Panc1 (cell line): ENCODE data around the gene MAP3K21. TPM values are rescaled to one million over a fixed set of nuclear protein-coding genes. Genes with fewer than 3 reads are reported as not detected.

Experiments used
- ATAC-seq: fragments of 200-7000 bp; cut with Tn5 transposase; 2 replicates; pipeline ENCODE4 v1.9.1; 2020; ENCODE audit warnings: mild to moderate bottlenecking, moderate library complexity
- BruUV-seq: library from RNA; stranded (reverse); fragments of 400-500 nt; replicated peaks from 2 replicates; lab custom pipeline; 2021; lab: Mats Ljungman, UMichigan
- CTCF ChIA-PET: fragments of 300-600 bp; sonication (Branson Sonifier 250); formaldehyde crosslinking; loops from one replicate; lab custom pipeline; 2022; ENCODE audit warnings: antibody characterized with exemption; lab: Charles Lee
- POLR2A ChIA-PET: fragments of 300-600 bp; sonication (Branson Sonifier 250); formaldehyde crosslinking; loops from one replicate; lab custom pipeline; 2022; ENCODE audit warnings: antibody characterized with exemption; lab: Charles Lee
- DNase-seq: peaks from one replicate; pipeline ENCODE4 v3.0.0-alpha.2; 2010; ENCODE audit warnings: low read depth, low spot score
- H3K27ac ChIP-seq: 2 replicates; pipeline ENCODE4 v1.5.1; 2011; ENCODE audit warnings: mild to moderate bottlenecking, low read length, inconsistent platforms
- H3K27me3 ChIP-seq: fragments of 200-500 bp; sonication (Bioruptor generic); 2 replicates; pipeline ENCODE4 v1.6.0; 2014; ENCODE audit warnings: low read length, inconsistent platforms; ENCODE audit not compliant: control insufficient read depth, insufficient read depth
- H3K36me3 ChIP-seq: fragments of 200-500 bp; sonication (Bioruptor generic); 2 replicates; pipeline ENCODE4 v1.5.1; 2014; ENCODE audit warnings: inconsistent platforms, mild to moderate bottlenecking, low read length, moderate library complexity; ENCODE audit not compliant: control insufficient read depth, insufficient read depth
- H3K4me1 ChIP-seq: 2 replicates; pipeline ENCODE4 v1.5.1; 2011; ENCODE audit warnings: inconsistent platforms, mild to moderate bottlenecking, low read length, moderate library complexity; ENCODE audit not compliant: control insufficient read depth, insufficient read depth
- H3K4me3 ChIP-seq, 2 experiments: 2 replicates each; pipeline ENCODE4 v1.5.1; 2011 to 2012; ENCODE audit warnings: low read depth in 2 of 2, low read length in 2 of 2, mild to moderate bottlenecking in 2 of 2, inconsistent platforms in 1 of 2, moderate library complexity in 1 of 2
- H3K9me3 ChIP-seq: fragments of 200-500 bp; sonication (Bioruptor generic); 2 replicates; pipeline ENCODE4 v1.5.1; 2014; ENCODE audit warnings: low read depth, mild to moderate bottlenecking, inconsistent platforms, low read length, moderate library complexity; ENCODE audit not compliant: control insufficient read depth, insufficient read depth
- CTCF ChIP-seq: fragments of 450-650 bp; IDR thresholded peaks from 2 replicates; pipeline ENCODE4 v1.5.1; 2017; ENCODE audit warnings: mild to moderate bottlenecking
- POLR2AphosphoS5 ChIP-seq: IDR thresholded peaks from 2 replicates; pipeline ENCODE4 v1.6.1; 2012; ENCODE audit warnings: mild to moderate bottlenecking, low read depth, low read length, moderate library complexity
- REST ChIP-seq, 2 experiments: IDR thresholded peaks; 2 replicates each; pipeline ENCODE4 v1.6.1; 2011 to 2012; ENCODE audit warnings: low read depth in 2 of 2, control low read depth in 1 of 2, low read length in 1 of 2, mild to moderate bottlenecking in 1 of 2, moderate library complexity in 1 of 2; ENCODE audit not compliant: insufficient read depth in 1 of 2
- SIN3A ChIP-seq: IDR thresholded peaks from 2 replicates; pipeline ENCODE4 v1.6.1; 2012; ENCODE audit warnings: low read depth, mild to moderate bottlenecking, low read length, moderate library complexity, borderline replicate concordance; ENCODE audit not compliant: insufficient read depth
- TCF7L2 ChIP-seq: IDR thresholded peaks from 2 replicates; pipeline ENCODE4 v1.6.1; 2011; ENCODE audit warnings: mild to moderate bottlenecking, low read depth, low read length, inconsistent platforms
- in situ Hi-C: cut with HindIII; loops from 2 replicates; pipeline ENCODE4 v1.10.0; 2016; ENCODE audit warnings: low sequenced_read_pairs, low pct_unique_long_range_greater_than_20kb
- intact Hi-C: fragments of 100-400 bp; cut with micrococcal nuclease; formaldehyde crosslinking; loops from one replicate; pipeline ENCODE4 v1.10.0; 2022; ENCODE audit not compliant: unreplicated experiment
- total RNA-seq: library from RNA; stranded (reverse); gene quantifications from one replicate; pipeline ENCODE4 v1.2.1, GENCODE V29; 2021; ENCODE audit not compliant: unreplicated experiment

MAP3K21 gene
- total RNA-seq, 1 experiment from 2014 or later, result 3.1 TPM

- in situ Hi-C loops, result no loop called here
- POLR2A ChIA-PET, result no interaction called here
- ATAC-seq (no peak), DNase-seq (no peak)
- CTCF ChIA-PET, result interaction anchor here (0.6 kb wide), 1 partner anchor 1629 kb away, joined by 6 read pairs; no protein-coding TSS in a partner anchor
- H3K36me3 ChIP-seq, result no peaks in the 10 kb centered on the region
- H3K4me3 ChIP-seq, result no peak overlapping the region
- H3K4me1 ChIP-seq, result no peaks in the 10 kb centered on the region
- no peaks in the 10 kb centered on the region for H3K9me3 ChIP-seq
- H3K27ac ChIP-seq, result no peak overlapping the region
- TF ChIP-seq CTCF, result peak; percentile 81; the same call in 1 of the 2 replicates
- TF ChIP-seq SIN3A, result no peak
- no peak for TF ChIP-seq REST (IDR thresholded peaks at IDR 0.05; ENCODE audit: insufficient read depth in 1 of 2, low read depth in 2 of 2, low read length in 1 of 2)
- H3K27me3 ChIP-seq, result peaks cover 3% of the 10 kb centered on the region
- no TSS peak for BruUV-seq
- intact Hi-C loops, result no loop called here
Measured at GRCh38 chr1:233304489-233305102, 22.9 kb upstream of the MAP3K21 start.

- TF ChIP-seq POLR2AphosphoS5, result no peak
- TF ChIP-seq REST (IDR thresholded peaks at IDR 0.05; ENCODE audit: insufficient read depth in 1 of 2, low read depth in 2 of 2, low read length in 1 of 2), result no peak
- TF ChIP-seq CTCF, result no peak
- TF ChIP-seq SIN3A, result no peak
- no peak for TF ChIP-seq TCF7L2
- Histone ChIP-seq H3K4me3 (no peak overlapping the region), H3K27ac (no peak overlapping the region), H3K9me3 (no peaks in the 10 kb centered on the region), H3K27me3 (peaks cover 11% of the 10 kb centered on the region), H3K36me3 (no peaks in the 10 kb centered on the region), H3K4me1 (no peaks in the 10 kb centered on the region)
- DNase-seq, result no peak
- ChIA-PET POLR2A (interaction anchor here (0.7 kb wide), 1 partner anchor 145 kb away, joined by 3 read pairs; no protein-coding TSS in a partner anchor), CTCF (no interaction called here)
- BruUV-seq, result no TSS peak
- no peak for ATAC-seq
- intact Hi-C loops, result no loop called here
- in situ Hi-C loops, result no loop called here
Measured at GRCh38 chr1:233313434-233314155, 13.9 kb upstream of the MAP3K21 start.
